GM12891 (cell line): ENCODE measurements around the gene MYO7A.

ENCODE experiments used
- PAX5 ChIP-seq: IDR thresholded peaks from 2 replicates; pipeline ENCODE4 v1.6.1; 2011; ENCODE audit warnings: low read length, moderate library complexity, mild to moderate bottlenecking; ENCODE audit not compliant: insufficient read depth, severe bottlenecking
- POLR2A ChIP-seq: IDR thresholded peaks from 2 replicates; pipeline ENCODE4 v1.6.1; 2011; ENCODE audit warnings: low read depth, low read length, control low read depth
- POLR2AphosphoS5 ChIP-seq: IDR thresholded peaks from 2 replicates; pipeline ENCODE4 v1.6.1; 2011; ENCODE audit warnings: low read depth, low read length, control low read depth
- POU2F2 ChIP-seq: IDR thresholded peaks from 2 replicates; pipeline ENCODE4 v1.6.1; 2011; ENCODE audit warnings: low read depth, mild to moderate bottlenecking, control low read depth, low read length, moderate library complexity
- TAF1 ChIP-seq: IDR thresholded peaks from 2 replicates; pipeline ENCODE4 v1.6.1; 2011; ENCODE audit warnings: low read depth, low read length, control low read depth

DNA sequence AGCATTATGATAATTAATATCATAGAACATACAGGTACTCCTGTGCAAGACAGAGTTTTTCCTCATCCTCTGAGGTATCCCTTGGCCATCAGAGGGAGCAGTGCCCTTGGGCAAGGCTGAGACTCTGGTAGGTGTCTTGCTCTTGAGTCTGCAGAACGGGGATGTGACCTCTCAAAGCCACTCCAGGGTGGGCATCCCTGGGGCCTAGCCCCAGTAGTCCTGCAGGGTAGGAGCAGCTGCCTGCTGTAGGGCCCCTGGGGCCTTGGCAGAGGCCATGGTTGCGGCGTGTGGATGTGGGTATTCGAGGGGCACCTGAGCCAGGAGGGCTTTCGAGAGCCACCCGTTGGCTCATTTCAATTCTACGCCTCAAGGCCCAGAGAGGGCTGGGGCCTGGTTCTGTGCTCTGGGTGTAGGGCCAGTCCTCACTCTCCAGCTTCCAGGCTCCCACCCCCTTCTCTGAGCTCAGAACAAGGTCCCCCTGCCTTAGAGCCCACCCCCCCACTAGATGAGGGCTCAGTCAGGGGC lies 33.1 kb upstream of the MYO7A start:
- TF ChIP-seq POU2F2 (no peak), POLR2AphosphoS5 (no peak), PAX5 (no peak), POLR2A (no peak), TAF1 (no peak)
